ES-I3 (cell line): Measurements from ENCODE around the gene IGF2R.
"Not testable (repeated sequence)": the region's sequence is repeated elsewhere in the genome, so short reads cannot be mapped to it uniquely, and the experiment has no call there.

Source experiments
- H3K36me3 ChIP-seq: 2 replicates; pipeline ENCODE4 v1.6.1; 2013; ENCODE audit warnings: mild to moderate bottlenecking, low read length, control low read depth, moderate library complexity; ENCODE audit not compliant: insufficient read depth
- H3K4me1 ChIP-seq: 2 replicates; pipeline ENCODE4 v1.6.1; 2013; ENCODE audit warnings: mild to moderate bottlenecking, control low read depth, low read length; ENCODE audit not compliant: insufficient read depth
- H3K9ac ChIP-seq: 2 replicates; pipeline ENCODE4 v1.6.1; 2013; ENCODE audit warnings: low read depth, mild to moderate bottlenecking, low read length, moderate library complexity
- H3K9me3 ChIP-seq: 2 replicates; pipeline ENCODE4 v1.6.1; 2013; ENCODE audit warnings: mild to moderate bottlenecking, low read length, moderate library complexity; ENCODE audit not compliant: control insufficient read depth, insufficient read depth

Gene IGF2R

GRCh38 chr6:160106701-160107100 lies 137.8 kb downstream of the IGF2R start:
- Histone ChIP-seq H3K9ac (no peak overlapping the region), H3K4me1 (peaks cover 3% of the 10 kb centered on the region; the same call in 1 of the 2 replicates), H3K9me3 (no peaks in the 10 kb centered on the region), H3K36me3 (peaks cover 8% of the 10 kb centered on the region; the same call in 1 of the 2 replicates)

GRCh38 chr6:160108077-160108476 lies 139.2 kb downstream of the IGF2R start:
- Histone ChIP-seq H3K9me3 (no peaks in the 10 kb centered on the region), H3K36me3 (peaks cover 8% of the 10 kb centered on the region; the same call in 1 of the 2 replicates), H3K4me1 (peaks cover 7% of the 10 kb centered on the region; the same call in 1 of the 2 replicates), H3K9ac (no peak overlapping the region)

- peaks cover 7% of the 10 kb centered on the region; the same call in 1 of the 2 replicates for H3K4me1 ChIP-seq
- no peak overlapping the region for H3K9ac ChIP-seq
- 0 out of 2 replicates have a peak, but pooled peaks cover 2% of the 10 kb centered on the region for H3K36me3 ChIP-seq
- no peaks in the 10 kb centered on the region for H3K9me3 ChIP-seq
Observed at GRCh38 chr6:160110586-160111123, 141.8 kb downstream of the IGF2R start.

- Histone ChIP-seq H3K9ac (no peak overlapping the region), H3K36me3 (no peaks in the 10 kb centered on the region), H3K9me3 (no peaks in the 10 kb centered on the region), H3K4me1 (peaks cover 7% of the 10 kb centered on the region; the same call in 1 of the 2 replicates)
Observed at GRCh38 chr6:160111806-160112205, 142.9 kb downstream of the IGF2R start.

- Histone ChIP-seq H3K9ac (no peak overlapping the region), H3K4me1 (peaks cover 7% of the 10 kb centered on the region; the same call in 1 of the 2 replicates), H3K9me3 (peaks cover 2% of the 10 kb centered on the region; the same call in 1 of the 2 replicates), H3K36me3 (no peaks in the 10 kb centered on the region)
Observed at GRCh38 chr6:160112628-160113299, 143.9 kb downstream of the IGF2R start.

- not testable (repeated sequence) for H3K9me3 ChIP-seq, H3K36me3 ChIP-seq, H3K9ac ChIP-seq, H3K4me1 ChIP-seq
Observed at GRCh38 chr6:160114536-160114935, 145.7 kb downstream of the IGF2R start.

- Histone ChIP-seq H3K9me3 (peaks cover 8% of the 10 kb centered on the region), H3K9ac (no peak overlapping the region), H3K36me3 (no peaks in the 10 kb centered on the region), H3K4me1 (peaks cover 7% of the 10 kb centered on the region; the same call in 1 of the 2 replicates)
Observed at GRCh38 chr6:160115421-160115820, 146.5 kb downstream of the IGF2R start.

- peaks cover 5% of the 10 kb centered on the region; the same call in 1 of the 2 replicates for H3K4me1 ChIP-seq
- H3K9me3 ChIP-seq: peaks cover 8% of the 10 kb centered on the region
- H3K9ac ChIP-seq: no peak overlapping the region
- no peaks in the 10 kb centered on the region for H3K36me3 ChIP-seq
Observed at GRCh38 chr6:160116411-160116810, 147.5 kb downstream of the IGF2R start.

- Histone ChIP-seq H3K4me1 (0 out of 2 replicates have a peak, but pooled peaks cover under 1% of the 10 kb centered on the region), H3K9ac (no peak overlapping the region), H3K36me3 (no peaks in the 10 kb centered on the region), H3K9me3 (peaks cover 8% of the 10 kb centered on the region)
Observed at GRCh38 chr6:160117137-160117536, 148.3 kb downstream of the IGF2R start.

GRCh38 chr6:160118620-160119229 lies 149.8 kb downstream of the IGF2R start:
- no peaks in the 10 kb centered on the region for H3K36me3 ChIP-seq
- peaks cover 8% of the 10 kb centered on the region for H3K9me3 ChIP-seq

GRCh38 chr6:160120087-160120486 lies 151.2 kb downstream of the IGF2R start:
- Histone ChIP-seq H3K9me3 (peaks cover 8% of the 10 kb centered on the region), H3K4me1 (no peaks in the 10 kb centered on the region), H3K36me3 (no peaks in the 10 kb centered on the region), H3K9ac (no peak overlapping the region)

More at GRCh38 chr6:160118620-160119229, 149.8 kb downstream of the IGF2R start:
- H3K4me1 ChIP-seq: no peaks in the 10 kb centered on the region
- no peak overlapping the region for H3K9ac ChIP-seq

- H3K4me1 ChIP-seq: no peaks in the 10 kb centered on the region
- H3K9me3 ChIP-seq: peaks cover 8% of the 10 kb centered on the region
- no peaks in the 10 kb centered on the region for H3K36me3 ChIP-seq
- no peak within 1 kb of the TSS for H3K9ac ChIP-seq
Observed at GRCh38 chr6:160121558-160121957, 152.7 kb downstream of the IGF2R start, which contains the start of gene SLC22A1. TSS of gene SLC22A1 (plus strand) at chr6:160121815. CDS start at chr6:160121936, 121 bp downstream.

GRCh38 chr6:160121981-160122380 lies 153.1 kb downstream of the IGF2R start:
- no peak overlapping the region for H3K9ac ChIP-seq
- H3K36me3 ChIP-seq: no peaks in the 10 kb centered on the region
- no peaks in the 10 kb centered on the region for H3K4me1 ChIP-seq
- H3K9me3 ChIP-seq: peaks cover 8% of the 10 kb centered on the region

GRCh38 chr6:160122744-160123143 lies 153.9 kb downstream of the IGF2R start:
- Histone ChIP-seq H3K9ac (no peak overlapping the region), H3K4me1 (no peaks in the 10 kb centered on the region), H3K9me3 (peaks cover 6% of the 10 kb centered on the region)

More at GRCh38 chr6:160122744-160123143, 153.9 kb downstream of the IGF2R start:
- H3K36me3 ChIP-seq: no peaks in the 10 kb centered on the region
